GM21576 (cell line): ENCODE measurements around the gene AGBL4.

ENCODE experiments used
- ATAC-seq: cut with Tn5 transposase; IDR thresholded peaks from one replicate; pipeline ENCODE4 v1.9.1; 2021; ENCODE audit warnings: mild to moderate bottlenecking, moderate library complexity; ENCODE audit not compliant: unreplicated experiment

AGBL4 gene

GRCh38 chr1:48953617-48954016 lies 1070.1 kb downstream of the AGBL4 start:
- ATAC-seq, result no peak

GRCh38 chr1:48948562-48948961 lies 1075.2 kb downstream of the AGBL4 start:
- ATAC-seq, result no peak

- ATAC-seq, result no peak
Measured at GRCh38 chr1:48947761-48948537, 1075.8 kb downstream of the AGBL4 start.

GRCh38 chr1:48946070-48946469 lies 1077.7 kb downstream of the AGBL4 start:
- no peak for ATAC-seq

GRCh38 chr1:48944811-48945210 lies 1078.9 kb downstream of the AGBL4 start:
- no peak for ATAC-seq

- no peak for ATAC-seq
Measured at GRCh38 chr1:48943826-48944225, 1079.9 kb downstream of the AGBL4 start.

- no peak for ATAC-seq
Measured at GRCh38 chr1:48943393-48943792, 1080.4 kb downstream of the AGBL4 start.

GRCh38 chr1:48940962-48941732 lies 1082.6 kb downstream of the AGBL4 start:
- no peak for ATAC-seq

GRCh38 chr1:48940354-48940753 lies 1083.4 kb downstream of the AGBL4 start:
- no peak for ATAC-seq

- no peak for ATAC-seq
Measured at GRCh38 chr1:48939828-48940227, 1083.9 kb downstream of the AGBL4 start.

- no peak for ATAC-seq
Measured at GRCh38 chr1:48939042-48939441, 1084.7 kb downstream of the AGBL4 start.

GRCh38 chr1:48937732-48938131 lies 1086.0 kb downstream of the AGBL4 start:
- no peak for ATAC-seq

GRCh38 chr1:48936436-48936835 lies 1087.3 kb downstream of the AGBL4 start:
- no peak for ATAC-seq

GRCh38 chr1:48932366-48932765 lies 1091.4 kb downstream of the AGBL4 start:
- ATAC-seq, result no peak

- ATAC-seq, result no peak
Measured at GRCh38 chr1:48931506-48932192, 1092.1 kb downstream of the AGBL4 start.

- no peak for ATAC-seq
Measured at GRCh38 chr1:48930011-48930410, 1093.7 kb downstream of the AGBL4 start.

- ATAC-seq, result no peak
Measured at GRCh38 chr1:48924099-48924498, 1099.7 kb downstream of the AGBL4 start.

GRCh38 chr1:48923116-48923515 lies 1100.6 kb downstream of the AGBL4 start:
- no peak for ATAC-seq

- no peak for ATAC-seq
Measured at GRCh38 chr1:48920851-48921250, 1102.9 kb downstream of the AGBL4 start.

GRCh38 chr1:48917901-48918603 lies 1105.7 kb downstream of the AGBL4 start:
- no peak for ATAC-seq

- no peak for ATAC-seq
Measured at GRCh38 chr1:48917070-48917454, 1106.7 kb downstream of the AGBL4 start.
